ENCODE measurements around the gene LYZL1. TPM values are rescaled to one million over a fixed set of nuclear protein-coding genes. Genes with fewer than 3 reads are reported as not detected.
"Not testable (repeated sequence)": the region's sequence is repeated elsewhere in the genome, so short reads cannot be mapped to it uniquely, and the experiment has no call there.

The LYZL1 gene
- polyA plus RNA-seq, 2 donors = not detected

DNA sequence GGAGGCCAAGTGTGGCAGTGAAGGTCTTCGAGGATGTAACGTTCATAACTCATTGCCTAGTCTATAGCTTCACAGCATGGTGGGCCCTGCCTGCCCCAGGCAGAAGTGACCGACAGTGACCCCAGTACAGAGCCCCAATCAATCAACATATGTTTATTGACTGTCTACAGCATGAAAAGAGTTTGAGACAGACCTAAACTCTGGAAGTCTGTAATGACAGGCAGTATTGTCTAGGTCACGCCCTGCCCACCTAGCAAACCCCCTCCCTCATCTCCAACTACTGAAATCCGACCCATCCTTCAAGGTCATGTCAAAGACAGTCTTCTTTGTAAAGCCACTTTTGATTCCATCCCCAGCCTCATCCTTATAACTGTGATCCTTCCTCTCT, 43.9 kb downstream of the LYZL1 start:
- H3K27me3 ChIP-seq (ENCODE audit: control insufficient read depth in 1 of 2, insufficient read depth in 2 of 2, low read length in 2 of 2) = peaks cover 0 to 2% of the 10 kb centered on the region in 2 donors
- 44 to 50% methylated on average over 5 of the region's 5 CpGs for WGBS, 2 donors
- no peak overlapping the region for H3K4me3 ChIP-seq (ENCODE audit: low read depth in 1 of 2, low read length in 2 of 2)
- H3K9me3 ChIP-seq (ENCODE audit: control insufficient read depth in 2 of 2, insufficient read depth in 1 of 2, low read depth in 1 of 2, low read length in 1 of 2) = no peaks in the 10 kb centered on the region
- H3K36me3 ChIP-seq (ENCODE audit: control insufficient read depth in 2 of 2, insufficient read depth in 2 of 2, low read length in 1 of 2) = no peaks in the 10 kb centered on the region
- no peak overlapping the region for H3K27ac ChIP-seq (ENCODE audit: low read depth in 2 of 2, low read length in 1 of 2)
- H3K4me1 ChIP-seq (ENCODE audit: control insufficient read depth in 2 of 2, insufficient read depth in 2 of 2, low read length in 1 of 2) = no peaks in the 10 kb centered on the region

DNA sequence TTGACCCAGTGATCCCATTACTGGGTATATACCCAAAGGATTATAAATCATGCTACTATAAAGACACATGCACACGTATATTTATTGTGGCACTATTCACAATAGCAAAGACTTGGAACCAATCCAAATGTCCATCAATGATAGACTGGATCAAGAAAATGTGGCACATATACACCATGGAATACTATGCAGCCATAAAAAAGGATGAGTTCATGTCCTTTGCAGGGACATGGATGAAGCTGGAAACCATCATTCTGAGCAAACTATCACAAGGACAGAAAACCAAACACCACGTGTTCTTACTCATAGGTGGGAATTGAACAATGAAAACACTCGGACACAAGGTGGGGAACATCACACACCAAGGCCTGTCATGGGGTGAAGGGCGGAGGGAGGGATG, 48.7 kb downstream of the LYZL1 start:
- not testable (repeated sequence) for H3K9me3 ChIP-seq (ENCODE audit: control insufficient read depth in 2 of 2, insufficient read depth in 1 of 2, low read depth in 1 of 2, low read length in 1 of 2); H3K36me3 ChIP-seq (ENCODE audit: control insufficient read depth in 2 of 2, insufficient read depth in 2 of 2, low read length in 1 of 2); H3K4me1 ChIP-seq (ENCODE audit: control insufficient read depth in 2 of 2, insufficient read depth in 2 of 2, low read length in 1 of 2); H3K4me3 ChIP-seq (ENCODE audit: low read depth in 1 of 2, low read length in 2 of 2); H3K27me3 ChIP-seq (ENCODE audit: control insufficient read depth in 1 of 2, insufficient read depth in 2 of 2, low read length in 2 of 2); H3K27ac ChIP-seq (ENCODE audit: low read depth in 2 of 2, low read length in 1 of 2)
- 76 to 79% methylated on average over 3 to 4 of the region's 4 CpGs for WGBS, 2 donors

DNA sequence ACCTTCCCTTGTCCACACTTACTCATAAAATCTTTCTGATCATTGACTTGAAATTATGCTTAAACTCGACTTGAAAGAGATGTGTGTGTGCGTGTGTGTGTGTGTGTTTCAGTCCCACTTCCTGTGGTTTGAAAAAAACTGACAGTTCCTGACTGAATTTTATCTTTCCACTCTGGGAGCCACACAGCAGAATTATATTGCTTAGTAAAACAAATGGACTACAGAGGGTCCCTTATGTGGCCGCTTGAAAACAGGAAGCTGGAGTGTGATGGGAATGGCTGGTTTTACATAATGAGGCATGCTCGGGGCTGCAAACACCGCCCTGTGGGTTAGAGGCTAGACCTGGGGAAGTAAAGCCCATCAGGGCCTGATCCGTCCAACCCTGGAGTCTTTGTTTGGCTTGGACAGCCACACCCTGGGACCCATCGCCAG, 54.8 kb downstream of the LYZL1 start:
- Histone ChIP-seq H3K4me3 (ENCODE audit: low read depth in 1 of 2, low read length in 2 of 2) (no peak overlapping the region), H3K27ac (ENCODE audit: low read depth in 2 of 2, low read length in 1 of 2) (no peak overlapping the region), H3K27me3 (ENCODE audit: control insufficient read depth in 1 of 2, insufficient read depth in 2 of 2, low read length in 2 of 2) (no peaks in the 10 kb centered on the region), H3K36me3 (ENCODE audit: control insufficient read depth in 2 of 2, insufficient read depth in 2 of 2, low read length in 1 of 2) (no peaks in the 10 kb centered on the region), H3K9me3 (ENCODE audit: control insufficient read depth in 2 of 2, insufficient read depth in 1 of 2, low read depth in 1 of 2, low read length in 1 of 2) (no peaks in the 10 kb centered on the region), H3K4me1 (ENCODE audit: control insufficient read depth in 2 of 2, insufficient read depth in 2 of 2, low read length in 1 of 2) (no peaks in the 10 kb centered on the region)
- 59 to 65% methylated on average over 7 of the region's 7 CpGs for WGBS, 2 donors

DNA sequence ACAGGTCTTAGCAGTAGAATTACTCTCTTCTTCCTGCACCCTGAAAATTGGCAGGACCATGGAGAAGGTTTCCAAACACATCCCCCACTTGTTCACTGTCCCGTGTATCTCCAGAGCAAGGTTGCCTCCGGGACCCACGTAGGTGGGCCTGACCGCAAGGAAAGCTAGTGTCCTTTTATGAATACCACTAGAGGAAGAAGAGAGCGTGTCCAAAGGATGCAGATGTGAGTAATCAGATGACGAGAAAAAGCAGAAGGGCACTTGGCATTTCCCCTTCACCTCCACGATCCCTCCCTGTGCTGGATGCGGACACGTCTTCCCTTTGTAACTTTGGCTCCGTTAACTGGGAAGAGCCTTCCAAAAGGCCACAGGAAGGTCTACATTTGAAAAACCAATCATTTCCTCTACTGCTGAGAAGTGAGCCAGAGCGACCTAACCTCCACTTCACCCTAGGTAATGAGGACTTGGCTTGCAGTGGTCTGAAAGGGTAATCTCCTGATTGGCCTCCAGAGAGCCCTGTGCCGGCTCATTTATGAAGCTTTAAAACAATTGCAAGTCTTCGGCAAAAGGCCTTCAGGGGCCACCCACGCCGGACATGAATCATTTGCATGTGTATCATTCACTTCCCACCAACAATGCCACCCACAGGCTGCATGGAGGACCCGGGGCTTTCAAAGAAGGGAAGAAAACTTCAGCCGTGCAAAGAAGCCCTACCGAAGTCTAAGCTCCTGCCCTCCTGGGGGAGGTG, 55.4 kb downstream of the LYZL1 start:
- H3K4me3 ChIP-seq (ENCODE audit: low read depth in 1 of 2, low read length in 2 of 2) = no peak overlapping the region
- no peaks in the 10 kb centered on the region for H3K9me3 ChIP-seq (ENCODE audit: control insufficient read depth in 2 of 2, insufficient read depth in 1 of 2, low read depth in 1 of 2, low read length in 1 of 2)
- H3K27ac ChIP-seq (ENCODE audit: low read depth in 2 of 2, low read length in 1 of 2) = no peak overlapping the region
- no peaks in the 10 kb centered on the region for H3K27me3 ChIP-seq (ENCODE audit: control insufficient read depth in 1 of 2, insufficient read depth in 2 of 2, low read length in 2 of 2)
- 67 to 70% methylated on average over 18 of the region's 18 CpGs for WGBS, 2 donors
- no peaks in the 10 kb centered on the region for H3K36me3 ChIP-seq (ENCODE audit: control insufficient read depth in 2 of 2, insufficient read depth in 2 of 2, low read length in 1 of 2)
- H3K4me1 ChIP-seq (ENCODE audit: control insufficient read depth in 2 of 2, insufficient read depth in 2 of 2, low read length in 1 of 2) = no peaks in the 10 kb centered on the region

DNA sequence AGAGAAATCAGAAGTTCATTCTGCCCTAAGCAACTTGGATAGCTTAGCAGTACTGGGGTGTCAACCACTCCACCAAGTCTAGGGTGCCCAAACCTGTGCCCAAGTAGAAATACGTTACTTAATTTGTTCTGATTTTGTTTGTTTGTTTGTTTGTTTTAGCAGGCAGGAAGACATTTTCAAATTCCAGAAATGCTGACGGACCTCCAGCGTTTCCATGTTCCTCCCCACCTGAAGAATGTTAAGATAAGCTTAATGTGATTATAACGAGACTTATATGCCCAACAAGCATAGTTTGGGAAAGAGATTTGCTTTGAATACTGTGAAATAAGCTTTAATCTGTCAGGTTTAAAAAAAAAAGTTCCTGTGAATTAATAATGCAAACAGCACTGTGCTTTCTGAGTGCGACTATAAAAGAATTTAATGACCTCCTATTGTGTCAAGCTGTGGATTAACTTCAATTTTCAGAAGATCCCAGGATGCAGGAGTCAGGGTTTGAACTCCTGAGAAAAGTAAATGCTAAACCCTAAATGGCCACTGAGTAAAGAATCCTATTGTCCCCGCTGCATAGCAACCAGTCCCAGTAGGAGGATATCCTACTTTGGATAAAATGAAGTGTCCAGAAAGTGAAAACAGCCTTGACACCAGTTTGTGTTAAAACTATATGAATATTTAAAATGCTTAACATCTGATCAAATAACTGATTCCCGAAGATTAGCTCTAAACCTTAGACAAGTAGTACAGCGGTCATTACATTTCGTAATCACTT, 56.5 kb downstream of the LYZL1 start:
- 73 to 76% methylated on average over 9 of the region's 9 CpGs for WGBS, 2 donors
- H3K27ac ChIP-seq (ENCODE audit: low read depth in 2 of 2, low read length in 1 of 2) = no peak overlapping the region

DNA sequence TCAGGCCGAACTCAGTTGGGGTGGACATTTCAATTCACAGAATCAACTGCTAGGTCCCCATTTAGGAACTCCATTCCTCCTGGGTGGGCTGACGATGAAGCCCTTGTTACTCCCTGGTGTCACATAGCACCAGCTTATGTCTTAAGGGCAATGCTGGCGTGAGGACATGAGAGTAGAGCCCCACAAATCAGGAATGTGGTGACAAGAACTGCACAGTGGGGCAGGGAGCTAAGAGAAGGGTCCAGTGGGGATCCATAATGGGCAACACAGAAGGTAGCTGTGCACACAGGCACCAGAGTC, 57.0 kb downstream of the LYZL1 start:
- Histone ChIP-seq H3K27me3 (ENCODE audit: control insufficient read depth in 1 of 2, insufficient read depth in 2 of 2, low read length in 2 of 2) (no peaks in the 10 kb centered on the region), H3K27ac (ENCODE audit: low read depth in 2 of 2, low read length in 1 of 2) (no peak overlapping the region)

More for the DNA sequence above, 56.5 kb downstream of the LYZL1 start:
- Histone ChIP-seq H3K36me3 (ENCODE audit: control insufficient read depth in 2 of 2, insufficient read depth in 2 of 2, low read length in 1 of 2) (no peaks in the 10 kb centered on the region), H3K9me3 (ENCODE audit: control insufficient read depth in 2 of 2, insufficient read depth in 1 of 2, low read depth in 1 of 2, low read length in 1 of 2) (no peaks in the 10 kb centered on the region), H3K27me3 (ENCODE audit: control insufficient read depth in 1 of 2, insufficient read depth in 2 of 2, low read length in 2 of 2) (no peaks in the 10 kb centered on the region), H3K4me3 (ENCODE audit: low read depth in 1 of 2, low read length in 2 of 2) (no peak overlapping the region), H3K4me1 (ENCODE audit: control insufficient read depth in 2 of 2, insufficient read depth in 2 of 2, low read length in 1 of 2) (no peaks in the 10 kb centered on the region)

DNA sequence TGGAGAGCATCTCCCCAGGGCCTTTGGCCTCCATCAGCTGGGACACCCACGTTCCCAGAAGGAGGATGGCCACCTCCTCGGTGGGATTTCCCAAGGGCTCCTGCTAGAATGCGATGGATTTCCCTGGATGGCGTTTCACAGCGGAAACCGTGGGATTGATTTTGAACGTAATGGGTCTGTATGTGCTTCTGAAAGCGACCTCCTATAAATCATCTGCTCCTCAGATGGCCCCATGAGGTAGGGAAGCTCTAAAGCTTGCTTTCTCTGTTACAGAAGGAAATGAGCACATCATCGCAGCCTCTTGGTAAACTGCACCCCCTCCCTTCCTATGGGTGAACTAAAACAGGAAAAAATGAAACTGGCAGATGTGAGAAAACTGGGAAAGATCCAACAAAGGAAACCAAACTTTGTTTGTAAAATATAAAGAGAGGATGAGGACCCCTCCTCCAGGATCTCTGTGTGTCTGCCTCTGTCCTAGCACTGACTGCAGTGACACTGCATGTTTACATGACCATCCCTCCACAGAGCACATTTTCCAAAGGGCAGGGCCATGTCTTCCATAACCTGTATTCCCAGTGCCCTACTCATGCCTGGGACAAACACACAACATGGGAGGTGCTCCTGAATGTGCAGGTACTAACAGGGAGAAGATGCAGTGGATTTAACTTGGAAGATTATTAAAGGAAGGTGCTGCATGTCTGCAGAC, 57.6 kb downstream of the LYZL1 start:
- H3K4me3 ChIP-seq (ENCODE audit: low read depth in 1 of 2, low read length in 2 of 2) = no peak overlapping the region
- no peaks in the 10 kb centered on the region for H3K36me3 ChIP-seq (ENCODE audit: control insufficient read depth in 2 of 2, insufficient read depth in 2 of 2, low read length in 1 of 2)
- no peak overlapping the region for H3K27ac ChIP-seq (ENCODE audit: low read depth in 2 of 2, low read length in 1 of 2)
- no peaks in the 10 kb centered on the region for H3K27me3 ChIP-seq (ENCODE audit: control insufficient read depth in 1 of 2, insufficient read depth in 2 of 2, low read length in 2 of 2)
- no peaks in the 10 kb centered on the region for H3K9me3 ChIP-seq (ENCODE audit: control insufficient read depth in 2 of 2, insufficient read depth in 1 of 2, low read depth in 1 of 2, low read length in 1 of 2)
- WGBS, 2 donors = 79 to 82% methylated on average over 9 of the region's 9 CpGs
- H3K4me1 ChIP-seq (ENCODE audit: control insufficient read depth in 2 of 2, insufficient read depth in 2 of 2, low read length in 1 of 2) = no peaks in the 10 kb centered on the region

More for the DNA sequence above, 57.0 kb downstream of the LYZL1 start:
- H3K9me3 ChIP-seq (ENCODE audit: control insufficient read depth in 2 of 2, insufficient read depth in 1 of 2, low read depth in 1 of 2, low read length in 1 of 2) = no peaks in the 10 kb centered on the region
- H3K4me1 ChIP-seq (ENCODE audit: control insufficient read depth in 2 of 2, insufficient read depth in 2 of 2, low read length in 1 of 2) = no peaks in the 10 kb centered on the region
- H3K36me3 ChIP-seq (ENCODE audit: control insufficient read depth in 2 of 2, insufficient read depth in 2 of 2, low read length in 1 of 2) = no peaks in the 10 kb centered on the region
- H3K4me3 ChIP-seq (ENCODE audit: low read depth in 1 of 2, low read length in 2 of 2) = no peak overlapping the region
- 89 to 90% methylated on average over 3 of the region's 3 CpGs for WGBS, 2 donors

DNA sequence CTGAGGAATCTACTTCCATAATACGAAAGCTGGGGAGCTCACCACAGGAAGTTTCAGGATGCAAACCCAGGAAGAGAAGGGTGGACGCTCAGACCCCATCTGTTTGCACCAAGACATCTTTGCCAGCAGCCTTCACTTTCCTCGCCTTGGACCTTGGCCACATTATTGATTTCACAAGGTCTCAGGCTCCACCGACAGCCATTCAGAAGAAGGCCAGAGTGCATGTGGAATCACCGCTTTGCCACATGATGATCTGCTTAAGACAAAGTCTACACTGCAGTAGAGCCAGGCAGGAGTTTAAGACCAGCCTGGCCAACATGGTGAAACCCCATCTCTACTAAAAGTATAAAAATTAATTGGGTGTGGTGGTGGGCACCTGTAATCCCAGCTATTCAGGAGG, 60.0 kb downstream of the LYZL1 start:
- Histone ChIP-seq H3K27ac (ENCODE audit: low read depth in 2 of 2, low read length in 1 of 2) (no peak overlapping the region), H3K9me3 (ENCODE audit: control insufficient read depth in 2 of 2, insufficient read depth in 1 of 2, low read depth in 1 of 2, low read length in 1 of 2) (no peaks in the 10 kb centered on the region), H3K4me3 (ENCODE audit: low read depth in 1 of 2, low read length in 2 of 2) (no peak overlapping the region), H3K4me1 (ENCODE audit: control insufficient read depth in 2 of 2, insufficient read depth in 2 of 2, low read length in 1 of 2) (no peaks in the 10 kb centered on the region), H3K27me3 (ENCODE audit: control insufficient read depth in 1 of 2, insufficient read depth in 2 of 2, low read length in 2 of 2) (no peaks in the 10 kb centered on the region), H3K36me3 (ENCODE audit: control insufficient read depth in 2 of 2, insufficient read depth in 2 of 2, low read length in 1 of 2) (no peaks in the 10 kb centered on the region)
- 82 to 83% methylated on average over 5 of the region's 5 CpGs for WGBS, 2 donors

DNA sequence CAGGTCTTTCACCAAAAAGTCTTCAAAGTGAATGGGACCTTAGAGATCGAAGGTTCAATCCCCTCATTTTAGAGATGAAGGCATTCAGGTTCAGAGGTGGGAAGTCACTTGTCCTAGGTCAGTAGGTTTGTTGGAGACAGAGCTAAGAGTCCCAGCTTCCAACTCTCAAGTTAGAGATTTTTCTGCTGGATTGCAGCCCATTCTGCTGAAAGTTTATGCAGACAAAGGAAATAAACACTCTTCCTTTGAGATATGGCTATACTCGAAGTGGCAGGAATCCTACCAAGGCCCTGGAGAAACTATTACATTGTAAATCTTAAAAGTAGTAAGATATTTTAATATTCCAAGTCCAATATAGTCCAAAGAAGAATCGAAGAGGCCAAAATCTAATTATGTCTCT, 64.4 kb downstream of the LYZL1 start:
- Histone ChIP-seq H3K4me1 (ENCODE audit: control insufficient read depth in 2 of 2, insufficient read depth in 2 of 2, low read length in 1 of 2) (no peaks in the 10 kb centered on the region), H3K4me3 (ENCODE audit: low read depth in 1 of 2, low read length in 2 of 2) (no peak overlapping the region), H3K27me3 (ENCODE audit: control insufficient read depth in 1 of 2, insufficient read depth in 2 of 2, low read length in 2 of 2) (no peaks in the 10 kb centered on the region), H3K9me3 (ENCODE audit: control insufficient read depth in 2 of 2, insufficient read depth in 1 of 2, low read depth in 1 of 2, low read length in 1 of 2) (no peaks in the 10 kb centered on the region), H3K36me3 (ENCODE audit: control insufficient read depth in 2 of 2, insufficient read depth in 2 of 2, low read length in 1 of 2) (no peaks in the 10 kb centered on the region), H3K27ac (ENCODE audit: low read depth in 2 of 2, low read length in 1 of 2) (no peak overlapping the region)
- WGBS, 2 donors = 63 to 70% methylated on average over 3 of the region's 3 CpGs

All from esophagus (tissue), 2 donors.